Type B pancreatic cell (in vitro differentiated cells): ENCODE data around the gene ATAD3A. TPM values are rescaled to one million over a fixed set of nuclear protein-coding genes. Genes with fewer than 3 reads are reported as not detected.

Source experiments
- total RNA-seq: library from RNA; stranded (reverse); gene quantifications from 2 replicates; pipeline ENCODE4 v1.2.1, GENCODE V29; 2021; ENCODE audit warnings: low replicate concordance

The ATAD3A gene
- total RNA-seq, 1 donor from 2014 or later = 39.8 TPM

Other genes starting within 250 kb of the ATAD3A start
- gene UBE2J2, start 238.3 kb upstream of the ATAD3A start, total RNA-seq = 56.5 and 73.8 TPM in 2 replicates
- 2.7 and 13.5 TPM in 2 replicates for gene SCNN1D, start 231.7 kb upstream of the ATAD3A start, total RNA-seq
- gene ACAP3, start 204.2 kb upstream of the ATAD3A start, total RNA-seq = 93.9 and 103 TPM in 2 replicates
- 20.4 and 25.5 TPM in 2 replicates for gene PUSL1, start 203.6 kb upstream of the ATAD3A start, total RNA-seq
- gene INTS11, start 187.5 kb upstream of the ATAD3A start, total RNA-seq = 127 and 138 TPM in 2 replicates
- gene CPTP, start 187.4 kb upstream of the ATAD3A start, total RNA-seq = 24.2 and 28.5 TPM in 2 replicates
- 0.83 and 0.89 TPM in 2 replicates for gene TAS1R3, start 180.9 kb upstream of the ATAD3A start, total RNA-seq
- 62.8 and 63.5 TPM in 2 replicates for gene DVL1, start 162.7 kb upstream of the ATAD3A start, total RNA-seq
- gene MXRA8, start 153.6 kb upstream of the ATAD3A start, total RNA-seq = 17.6 and 78.1 TPM in 2 replicates
- 122 and 143 TPM in 2 replicates for gene AURKAIP1, start 137.0 kb upstream of the ATAD3A start, total RNA-seq
- gene CCNL2, start 112.8 kb upstream of the ATAD3A start, total RNA-seq = 194 and 298 TPM in 2 replicates
- 98.9 and 108 TPM in 2 replicates for gene MRPL20, start 104.9 kb upstream of the ATAD3A start, total RNA-seq
- gene ANKRD65, start 90.9 kb upstream of the ATAD3A start, total RNA-seq = 7.6 and 11.1 TPM in 2 replicates
- 44.5 and 49.9 TPM in 2 replicates for gene VWA1, start 76.5 kb upstream of the ATAD3A start, total RNA-seq
- 1.8 and 2.4 TPM in 2 replicates for gene ATAD3C, start 62.5 kb upstream of the ATAD3A start, total RNA-seq
- 37.2 and 44.3 TPM in 2 replicates for gene ATAD3B, start 40.4 kb upstream of the ATAD3A start, total RNA-seq
- gene TMEM240, start 28.5 kb downstream of the ATAD3A start, total RNA-seq = 3.1 and 10.3 TPM in 2 replicates
- 117 and 126 TPM in 2 replicates for gene SSU72, start 62.7 kb downstream of the ATAD3A start, total RNA-seq
- gene FNDC10, start 88.0 kb downstream of the ATAD3A start, total RNA-seq = 8.9 and 9.3 TPM in 2 replicates
- 73.6 and 114 TPM in 2 replicates for gene MIB2, start 103.3 kb downstream of the ATAD3A start, total RNA-seq
- gene MMP23B, start 120.0 kb downstream of the ATAD3A start, total RNA-seq = 2.2 and 6.8 TPM in 2 replicates
- 21.8 and 26.5 TPM in 2 replicates for gene CDK11B, start 146.8 kb downstream of the ATAD3A start, total RNA-seq
- 88.8 and 116 TPM in 2 replicates for gene SLC35E2B, start 180.6 kb downstream of the ATAD3A start, total RNA-seq
- 45.9 and 47.0 TPM in 2 replicates for gene CDK11A, start 212.2 kb downstream of the ATAD3A start, total RNA-seq